Cardiac ventricle fibroblast (primary cell): ENCODE results near the gene PPM1D. TPM values are rescaled to one million over a fixed set of nuclear protein-coding genes. Genes with fewer than 3 reads are reported as not detected.

Experiments used
- total RNA-seq: library from RNA; depleted of rRNA; stranded (reverse); fragments of >200 nt; gene quantifications from 2 replicates; pipeline ENCODE4 v1.2.3, GENCODE V29; 2015

Gene PPM1D
- 7.1 and 7.6 TPM in 2 replicates for total RNA-seq

GRCh38 chr17:60599620-60600489, at the start of gene PPM1D:
PPM1D (plus strand) TSS chr17:60600193; CDS start chr17:60600415, 222 bp downstream.

GRCh38 chr17:60677308-60678117, 77.5 kb downstream of the PPM1D start, which contains the start of gene BCAS3:
BCAS3 (plus strand) TSS chr17:60677851.

Other genes with a start within 250 kb of the PPM1D start
- gene USP32, start 208.1 kb upstream of the PPM1D start, total RNA-seq, result 25.6 and 25.9 TPM in 2 replicates
- gene CHCT1, start 177.7 kb upstream of the PPM1D start, total RNA-seq, result not detected in 2 replicates
- gene APPBP2, start 74.0 kb upstream of the PPM1D start, total RNA-seq, result 19.8 and 21.1 TPM in 2 replicates
- gene BCAS3, start 77.7 kb downstream of the PPM1D start, total RNA-seq, result 14.1 and 26.1 TPM in 2 replicates